Activated T-helper 2 cell treated with anti-CD3 and anti-CD28 coated beads, Interferon-gamma antibody, Interleukin-2, Interleukin-4, amounts not matched to agents 10 μg/mL and 5 μg/mL and 100 μg/mL, durations not matched to agents 14 hours and 24 hours and 36 hours (primary cell): ENCODE data around the gene C5orf22. TPM values are rescaled to one million over a fixed set of nuclear protein-coding genes. Genes with fewer than 3 reads are reported as not detected.
"Not testable (repeated sequence)": the region's sequence is repeated elsewhere in the genome, so short reads cannot be mapped to it uniquely, and the experiment has no call there.

Experiments
- DNase-seq: peaks from one replicate; pipeline ENCODE4 v3.0.0; 2021; ENCODE audit warnings: low spot score
- H3K27ac Mint-ChIP-seq: one replicate; pipeline ENCODE4 v1.8.0; 2021; ENCODE audit warnings: mixed read lengths
- H3K27me3 Mint-ChIP-seq: one replicate; pipeline ENCODE4 v1.8.0; 2021; ENCODE audit warnings: low read depth, mixed read lengths
- H3K36me3 Mint-ChIP-seq: one replicate; pipeline ENCODE4 v1.8.0; 2021; ENCODE audit warnings: low read depth, mixed read lengths
- H3K4me1 Mint-ChIP-seq: one replicate; pipeline ENCODE4 v1.8.0; 2021; ENCODE audit warnings: low read depth, mixed read lengths
- H3K4me3 Mint-ChIP-seq: one replicate; pipeline ENCODE4 v1.8.0; 2021; ENCODE audit warnings: low read depth, mild to moderate bottlenecking, moderate library complexity, mixed read lengths
- H3K9me3 Mint-ChIP-seq: one replicate; pipeline ENCODE4 v1.8.0; 2021; ENCODE audit warnings: mixed read lengths
- intact Hi-C: fragments of 100-400 bp; cut with micrococcal nuclease; formaldehyde crosslinking; loops from one replicate; pipeline ENCODE4 v1.15.1; 2023
- total RNA-seq: library from RNA; stranded (reverse); gene quantifications from 2 replicates; pipeline ENCODE4 v1.2.3, GENCODE V29; 2022

C5orf22 gene
- total RNA-seq, 1 donor from 2014 or later = 34.3 TPM

GRCh38 chr5:31587546-31587945 is 55.4 kb downstream of the C5orf22 start:
- Mint-ChIP-seq H3K9me3 (no peaks in the 10 kb centered on the region), H3K4me1 (no peaks in the 10 kb centered on the region), H3K27me3 (peaks cover 4% of the 10 kb centered on the region), H3K27ac (no peak overlapping the region), H3K4me3 (no peak overlapping the region), H3K36me3 (no peaks in the 10 kb centered on the region)
- no peak for DNase-seq
- intact Hi-C loops = no loop called here

GRCh38 chr5:31593665-31594064 is 61.6 kb downstream of the C5orf22 start:
- H3K27ac Mint-ChIP-seq = no peak overlapping the region
- H3K9me3 Mint-ChIP-seq = no peaks in the 10 kb centered on the region
- H3K27me3 Mint-ChIP-seq = peaks cover 5% of the 10 kb centered on the region
- no peaks in the 10 kb centered on the region for H3K4me1 Mint-ChIP-seq
- no peak for DNase-seq
- intact Hi-C loops = no loop called here
- no peaks in the 10 kb centered on the region for H3K36me3 Mint-ChIP-seq
- H3K4me3 Mint-ChIP-seq = no peak overlapping the region

GRCh38 chr5:31596354-31596753 is 64.3 kb downstream of the C5orf22 start:
- no peak overlapping the region for H3K27ac Mint-ChIP-seq
- DNase-seq = no peak
- H3K4me1 Mint-ChIP-seq = no peaks in the 10 kb centered on the region
- no peaks in the 10 kb centered on the region for H3K36me3 Mint-ChIP-seq
- no peak overlapping the region for H3K4me3 Mint-ChIP-seq
- intact Hi-C loops = no loop called here
- peaks cover 8% of the 10 kb centered on the region for H3K27me3 Mint-ChIP-seq
- H3K9me3 Mint-ChIP-seq = no peaks in the 10 kb centered on the region

GRCh38 chr5:31598640-31599611 is 66.8 kb downstream of the C5orf22 start:
- Mint-ChIP-seq H3K4me1 (no peaks in the 10 kb centered on the region), H3K9me3 (no peaks in the 10 kb centered on the region), H3K27me3 (peaks cover 5% of the 10 kb centered on the region), H3K4me3 (no peak overlapping the region), H3K27ac (no peak overlapping the region), H3K36me3 (no peaks in the 10 kb centered on the region)
- intact Hi-C loops = no loop called here
- no peak for DNase-seq

GRCh38 chr5:31602305-31602704 is 70.2 kb downstream of the C5orf22 start:
- H3K27me3 Mint-ChIP-seq, H3K36me3 Mint-ChIP-seq, intact Hi-C loops, H3K9me3 Mint-ChIP-seq, H3K27ac Mint-ChIP-seq, H3K4me3 Mint-ChIP-seq, DNase-seq, H3K4me1 Mint-ChIP-seq: not testable (repeated sequence)

- intact Hi-C loops = no loop called here
- Mint-ChIP-seq H3K36me3 (no peaks in the 10 kb centered on the region), H3K4me1 (no peaks in the 10 kb centered on the region), H3K4me3 (no peak overlapping the region), H3K27me3 (peaks cover 2% of the 10 kb centered on the region), H3K9me3 (no peaks in the 10 kb centered on the region), H3K27ac (no peak overlapping the region)
- no peak for DNase-seq
Observed at GRCh38 chr5:31604240-31604639, 72.1 kb downstream of the C5orf22 start.

- no peaks in the 10 kb centered on the region for H3K4me1 Mint-ChIP-seq
- H3K36me3 Mint-ChIP-seq = no peaks in the 10 kb centered on the region
- peaks cover 2% of the 10 kb centered on the region for H3K27me3 Mint-ChIP-seq
- intact Hi-C loops = no loop called here
- H3K9me3 Mint-ChIP-seq = no peaks in the 10 kb centered on the region
- no peak for DNase-seq
- H3K4me3 Mint-ChIP-seq = no peak overlapping the region
- H3K27ac Mint-ChIP-seq = no peak overlapping the region
Observed at GRCh38 chr5:31604644-31605043, 72.5 kb downstream of the C5orf22 start.

Other genes with a start within 250 kb of the C5orf22 start
- 98.1 and 101 TPM in 2 replicates for gene DROSHA, start 208 bp upstream of the C5orf22 start, total RNA-seq
- gene PDZD2, start 106.8 kb downstream of the C5orf22 start, total RNA-seq = 0.05 and 0.25 TPM in 2 replicates